Neuronal stem cell (in vitro differentiated cells): ENCODE measurements around the gene AHDC1. TPM values are rescaled to one million over a fixed set of nuclear protein-coding genes. Genes with fewer than 3 reads are reported as not detected.

Experiments used
- DNase-seq: peaks from one replicate; pipeline ENCODE4 v3.0.0-alpha.2; 2013; ENCODE audit warnings: low spot score
- H2AFZ ChIP-seq: one replicate; pipeline ENCODE4 v1.6.1; 2013; ENCODE audit warnings: mild to moderate bottlenecking, low read length, inconsistent platforms
- H2AK5ac ChIP-seq: 2 replicates; pipeline ENCODE4 v1.6.1; 2013; ENCODE audit warnings: low read depth, mild to moderate bottlenecking, inconsistent platforms, low read length, moderate library complexity, mixed read lengths
- H2BK120ac ChIP-seq: 2 replicates; pipeline ENCODE4 v1.6.1; 2013; ENCODE audit warnings: low read depth, mild to moderate bottlenecking, inconsistent platforms, low read length, moderate library complexity, mixed read lengths
- H2BK12ac ChIP-seq: one replicate; pipeline ENCODE4 v1.6.1; 2013; ENCODE audit warnings: low read length, inconsistent platforms
- H2BK15ac ChIP-seq: 2 replicates; pipeline ENCODE4 v1.6.1; 2013; ENCODE audit warnings: mild to moderate bottlenecking, low read length, inconsistent platforms, mixed read lengths
- H2BK5ac ChIP-seq: one replicate; pipeline ENCODE4 v1.6.1; 2013; ENCODE audit warnings: inconsistent platforms, mild to moderate bottlenecking, low read length, moderate library complexity
- H3K14ac ChIP-seq: one replicate; pipeline ENCODE4 v1.6.1; 2013; ENCODE audit warnings: low read length, inconsistent platforms
- H3K18ac ChIP-seq: 2 replicates; pipeline ENCODE4 v1.6.1; 2013; ENCODE audit warnings: low read length, inconsistent platforms
- H3K23ac ChIP-seq: 2 replicates; pipeline ENCODE4 v1.6.1; 2013; ENCODE audit warnings: low read depth, mild to moderate bottlenecking, mixed read lengths, low read length, inconsistent platforms; ENCODE audit not compliant: poor library complexity
- H3K27ac ChIP-seq: replicated peaks from 3 replicates; pipeline ENCODE4 v1.5.1; 2013; ENCODE audit warnings: low read length, inconsistent platforms
- H3K27me3 ChIP-seq, 3 experiments: 2 replicates each; pipeline ENCODE4 v1.6.1; 2013; ENCODE audit warnings: low read length in 3 of 3, mild to moderate bottlenecking in 2 of 3, inconsistent platforms in 1 of 3, low read depth in 1 of 3, mixed read lengths in 1 of 3, moderate library complexity in 1 of 3; ENCODE audit not compliant: control insufficient read depth in 3 of 3, insufficient read depth in 3 of 3
- H3K36me3 ChIP-seq, 2 donors: replicated peaks in 1 of 2; 2 replicates each; pipeline ENCODE4 v1.6.1; 2013; ENCODE audit warnings: low read length in 2 of 2; ENCODE audit not compliant: control insufficient read depth in 2 of 2, insufficient read depth in 2 of 2
- H3K4ac ChIP-seq: 2 replicates; pipeline ENCODE4 v1.6.1; 2013; ENCODE audit warnings: inconsistent platforms, mild to moderate bottlenecking, low read length, moderate library complexity
- H3K4me1 ChIP-seq, 2 donors: 1 replicate in 1 of 2; 2 replicates in 1 of 2; pipeline ENCODE4 v1.6.1; 2013; ENCODE audit warnings: low read length in 2 of 2, low read depth in 1 of 2; ENCODE audit not compliant: control insufficient read depth in 2 of 2, insufficient read depth in 1 of 2
- H3K4me2 ChIP-seq: one replicate; pipeline ENCODE4 v1.6.1; 2013; ENCODE audit warnings: mild to moderate bottlenecking, low read length, inconsistent platforms; ENCODE audit not compliant: insufficient read depth, poor library complexity, severe bottlenecking
- H3K4me3 ChIP-seq, 2 donors: 2 replicates each; pipeline ENCODE4 v1.5.1; 2013; ENCODE audit warnings: low read length in 2 of 2, mild to moderate bottlenecking in 2 of 2, inconsistent platforms in 1 of 2, moderate library complexity in 1 of 2
- H3K79me1 ChIP-seq: one replicate; pipeline ENCODE4 v1.6.1; 2013; ENCODE audit warnings: low read depth, mild to moderate bottlenecking, inconsistent platforms, low read length, moderate library complexity
- H3K9ac ChIP-seq: one replicate; pipeline ENCODE4 v1.6.1; 2013; ENCODE audit warnings: mild to moderate bottlenecking, low read depth, low read length, inconsistent platforms; ENCODE audit not compliant: poor library complexity
- H3K9me3 ChIP-seq, 2 donors: replicated peaks in 1 of 2; 2 replicates each; pipeline versions ENCODE3 to v1.6.1; 2013; ENCODE audit warnings: low read length in 2 of 2, mild to moderate bottlenecking in 2 of 2, inconsistent platforms in 1 of 2, low read depth in 1 of 2, mixed read lengths in 1 of 2, moderate library complexity in 1 of 2; ENCODE audit not compliant: control insufficient read depth in 2 of 2, insufficient read depth in 1 of 2
- H4K8ac ChIP-seq: one replicate; pipeline ENCODE4 v1.6.1; 2013; ENCODE audit warnings: low read depth, mild to moderate bottlenecking, inconsistent platforms, low read length, moderate library complexity
- H4K91ac ChIP-seq: one replicate; pipeline ENCODE4 v1.6.1; 2013; ENCODE audit warnings: low read length, low read depth, mild to moderate bottlenecking, inconsistent platforms; ENCODE audit not compliant: poor library complexity
- WGBS, 2 donors: extraction: QIAGEN DNeasy Blood & Tissue Kit; methylation state at CpG; one replicate each; pipeline ENCODE4 v1.1.7; 2013; ENCODE audit warnings: missing lambda C conversion rate in 2 of 2, mixed read lengths in 1 of 2; ENCODE audit not compliant: insufficient read length in 2 of 2, insufficient replicate concordance in 1 of 2; ENCODE audit errors: extremely low coverage in 2 of 2; 5-methylcytosine and 5-hydroxymethylcytosine counted together
- polyA plus RNA-seq, 2 experiments: library from polyadenylated mRNA; stranded (reverse); fragments of 200-250 nt; gene quantifications; one replicate each; pipeline ENCODE4 v1.2.3, GENCODE V29; 2013

Gene AHDC1
- polyA plus RNA-seq (2013, experiment 1 of 2) = 22.9 TPM
- 22.9 TPM for polyA plus RNA-seq (2013, experiment 2 of 2)

GRCh38 chr1:27603681-27604578, at the start of gene AHDC1:
TSS of gene AHDC1 (minus strand) at chr1:27604144. CDS start at chr1:27552115, 52,029 bp downstream.
- H3K9ac ChIP-seq = peak within 1 kb of the TSS; percentile 98
- H3K27ac ChIP-seq = peak within 1 kb of the TSS; percentile 70
- peak within 1 kb of the TSS; percentile 58 for H3K14ac ChIP-seq
- H3K23ac ChIP-seq = peak within 1 kb of the TSS; percentile 100
- no peaks in the 10 kb centered on the region for H3K9me3 ChIP-seq
- DNase-seq = peak; percentile 92
- H3K18ac ChIP-seq = peak within 1 kb of the TSS; percentile 97
- peak within 1 kb of the TSS; percentile 90 for H2AFZ ChIP-seq
- peak within 1 kb of the TSS; percentile 78 for H2BK15ac ChIP-seq
- H3K4me1 ChIP-seq = peaks cover 53 to 63% of the 10 kb centered on the region in 2 donors
- no peak within 1 kb of the TSS for H2BK120ac ChIP-seq
- WGBS, 2 donors = no CpG with 5 or more reads among the region's 74 CpGs
- H2BK12ac ChIP-seq = no peak within 1 kb of the TSS
- H3K4me2 ChIP-seq = peak within 1 kb of the TSS; percentile 65
- H4K8ac ChIP-seq = no peak within 1 kb of the TSS
- H3K4ac ChIP-seq = peak within 1 kb of the TSS; percentile 19
- peaks cover 11% of the 10 kb centered on the region for H3K79me1 ChIP-seq
- H3K36me3 ChIP-seq = no peaks in the 10 kb centered on the region
- H3K4me3 ChIP-seq = peak within 1 kb of the TSS; percentile 84 to 97
- H4K91ac ChIP-seq = no peak within 1 kb of the TSS
- H3K27me3 ChIP-seq = no peaks in the 10 kb centered on the region
- H2BK5ac ChIP-seq = peak within 1 kb of the TSS; percentile 97
- H2AK5ac ChIP-seq = peak within 1 kb of the TSS; percentile 81

- DNase-seq = no peak
These were observed 48.3 kb upstream of the AHDC1 start for GRCh38 chr1:27652111-27652864.

GRCh38 chr1:27650539-27651175, 46.7 kb upstream of the AHDC1 start:
- Histone ChIP-seq H3K27me3 (no peaks in the 10 kb centered on the region), H4K91ac (no peak overlapping the region), H3K4me3 (no peak overlapping the region), H3K9me3 (no peaks in the 10 kb centered on the region), H3K9ac (no peak overlapping the region), H2BK15ac (no peak overlapping the region), H2BK120ac (no peak overlapping the region), H3K27ac (no peak overlapping the region), H3K4me1 (peaks cover 14 to 20% of the 10 kb centered on the region in 2 donors), H3K4ac (no peak overlapping the region), H2BK12ac (no peak overlapping the region), H2AK5ac (no peak overlapping the region), H3K4me2 (no peak overlapping the region), H3K36me3 (no peaks in the 10 kb centered on the region), H2BK5ac (no peak overlapping the region), H4K8ac (no peak overlapping the region), H3K14ac (no peak overlapping the region), H3K23ac (no peak overlapping the region), H2AFZ (peak overlapping the region; percentile 46), H3K79me1 (no peaks in the 10 kb centered on the region), H3K18ac (peak overlapping the region; percentile 54)
- WGBS, 2 donors = no CpG with 5 or more reads among the region's 7 CpGs
- no peak for DNase-seq

More at GRCh38 chr1:27652111-27652864, 48.3 kb upstream of the AHDC1 start:
- Histone ChIP-seq H4K91ac (no peak overlapping the region), H3K4me2 (no peak overlapping the region), H3K9ac (no peak overlapping the region), H3K79me1 (no peaks in the 10 kb centered on the region), H3K4ac (no peak overlapping the region), H3K9me3 (no peaks in the 10 kb centered on the region), H2BK12ac (no peak overlapping the region), H3K18ac (no peak overlapping the region), H4K8ac (no peak overlapping the region), H3K36me3 (no peaks in the 10 kb centered on the region), H3K14ac (no peak overlapping the region), H3K27ac (no peak overlapping the region), H2BK15ac (no peak overlapping the region), H2AFZ (no peak overlapping the region), H3K27me3 (no peaks in the 10 kb centered on the region), H3K23ac (no peak overlapping the region), H3K4me3 (no peak overlapping the region), H3K4me1 (peaks cover 20 to 28% of the 10 kb centered on the region in 2 donors), H2AK5ac (no peak overlapping the region), H2BK120ac (no peak overlapping the region), H2BK5ac (no peak overlapping the region)
- no CpG with 5 or more reads among the region's 5 CpGs for WGBS, 2 donors
